Measurements from ENCODE around the gene NEURL2. TPM values are rescaled to one million over a fixed set of nuclear protein-coding genes. Genes with fewer than 3 reads are reported as not detected.
"Not testable (repeated sequence)": the region's sequence is repeated elsewhere in the genome, so short reads cannot be mapped to it uniquely, and the experiment has no call there.

The NEURL2 gene
- total RNA-seq, 1 donor from 2014 or later, result 15.2 TPM

GRCh38 chr20:45902199-45902701, 11.2 kb upstream of the NEURL2 start:
- Histone ChIP-seq H3K4me3 (no peak overlapping the region), H3K36me3 (peaks cover 0 to 21% of the 10 kb centered on the region in 2 donors), H3K27me3 (no peaks in the 10 kb centered on the region), H3K9me3 (no peaks in the 10 kb centered on the region), H3K4me1 (no peaks in the 10 kb centered on the region), H3K27ac (no peak overlapping the region)
- DNase-seq (ENCODE audit: extremely low spot score in 2 of 2), result no peak
- no peak for TF ChIP-seq POLR2A (IDR thresholded peaks at IDR 0.05)
- TF ChIP-seq POLR2AphosphoS5 (IDR thresholded peaks at IDR 0.05; ENCODE audit: insufficient read depth in 1 of 2, low read depth in 1 of 2), result no peak
- no peak for TF ChIP-seq CTCF (IDR thresholded peaks at IDR 0.05)
- intact Hi-C loops (cut with DNase I), result no loop called here

GRCh38 chr20:45901332-45901731, 10.3 kb upstream of the NEURL2 start:
- H3K4me1 ChIP-seq; DNase-seq (ENCODE audit: extremely low spot score in 2 of 2); H3K27ac ChIP-seq; H3K9me3 ChIP-seq; intact Hi-C loops (cut with DNase I); H3K27me3 ChIP-seq; H3K4me3 ChIP-seq: not testable (repeated sequence)
- H3K36me3 ChIP-seq, result peaks cover 0 to 28% of the 10 kb centered on the region in 2 donors

- peaks cover 0 to 43% of the 10 kb centered on the region in 2 donors for H3K36me3 ChIP-seq
- no peak for DNase-seq (ENCODE audit: extremely low spot score in 2 of 2)
These were observed 8.2 kb upstream of the NEURL2 start for GRCh38 chr20:45899046-45899835.

GRCh38 chr20:45898285-45898684, 7.3 kb upstream of the NEURL2 start:
- intact Hi-C loops (cut with DNase I), result no loop called here
- H3K4me3 ChIP-seq, result no peak overlapping the region
- no peaks in the 10 kb centered on the region for H3K27me3 ChIP-seq
- H3K36me3 ChIP-seq, result peaks cover 0 to 51% of the 10 kb centered on the region in 2 donors
- TF ChIP-seq POLR2AphosphoS5 (IDR thresholded peaks at IDR 0.05; ENCODE audit: insufficient read depth in 1 of 2, low read depth in 1 of 2) (no peak), CTCF (IDR thresholded peaks at IDR 0.05) (no peak), POLR2A (IDR thresholded peaks at IDR 0.05) (no peak)
- H3K27ac ChIP-seq, result no peak overlapping the region
- DNase-seq (ENCODE audit: extremely low spot score in 2 of 2), result no peak
- peaks cover under 1% of the 10 kb centered on the region for H3K4me1 ChIP-seq
- H3K9me3 ChIP-seq, result no peaks in the 10 kb centered on the region

More at GRCh38 chr20:45899046-45899835, 8.2 kb upstream of the NEURL2 start:
- Histone ChIP-seq H3K4me1 (no peaks in the 10 kb centered on the region), H3K4me3 (no peak overlapping the region), H3K27me3 (no peaks in the 10 kb centered on the region), H3K27ac (no peak overlapping the region), H3K9me3 (no peaks in the 10 kb centered on the region)
- intact Hi-C loops (cut with DNase I), result no loop called here
- no peak for TF ChIP-seq CTCF (IDR thresholded peaks at IDR 0.05)
- TF ChIP-seq POLR2A (IDR thresholded peaks at IDR 0.05), result no peak
- no peak for TF ChIP-seq POLR2AphosphoS5 (IDR thresholded peaks at IDR 0.05; ENCODE audit: insufficient read depth in 1 of 2, low read depth in 1 of 2)

- intact Hi-C loops (cut with DNase I), result no loop called here
- Histone ChIP-seq H3K9me3 (no peaks in the 10 kb centered on the region), H3K4me1 (peaks cover 6% of the 10 kb centered on the region), H3K36me3 (peaks cover 0 to 46% of the 10 kb centered on the region in 2 donors), H3K27ac (no peak overlapping the region), H3K4me3 (no peak overlapping the region), H3K27me3 (no peaks in the 10 kb centered on the region)
- no peak for DNase-seq (ENCODE audit: extremely low spot score in 2 of 2)
- TF ChIP-seq POLR2A (IDR thresholded peaks at IDR 0.05) (no peak), POLR2AphosphoS5 (IDR thresholded peaks at IDR 0.05; ENCODE audit: insufficient read depth in 1 of 2, low read depth in 1 of 2) (no peak), CTCF (IDR thresholded peaks at IDR 0.05) (no peak)
These were observed 6.7 kb upstream of the NEURL2 start for GRCh38 chr20:45897692-45898091.
